ENCODE data around the gene AOPEP.
"Not testable (repeated sequence)": the region's sequence is repeated elsewhere in the genome, so short reads cannot be mapped to it uniquely, and the experiment has no call there.

The AOPEP gene

GRCh38 chr9:94965631-94966030, 239.1 kb downstream of the AOPEP start:
- DNase-seq (ENCODE audit: low spot score) = not testable (repeated sequence)

GRCh38 chr9:94966046-94966445, 239.5 kb downstream of the AOPEP start:
- DNase-seq (ENCODE audit: low spot score) = not testable (repeated sequence)

- DNase-seq (ENCODE audit: low spot score) = no peak
These were observed 241.0 kb downstream of the AOPEP start for GRCh38 chr9:94967482-94967881.

GRCh38 chr9:94971378-94972131, 245.1 kb downstream of the AOPEP start:
- DNase-seq (ENCODE audit: low spot score) = no peak

- no peak for DNase-seq (ENCODE audit: low spot score)
These were observed 247.0 kb downstream of the AOPEP start for GRCh38 chr9:94973451-94973941.

- DNase-seq (ENCODE audit: low spot score) = no peak
These were observed 247.8 kb downstream of the AOPEP start for GRCh38 chr9:94974154-94974879.

- DNase-seq (ENCODE audit: low spot score) = no peak
These were observed 249.0 kb downstream of the AOPEP start for GRCh38 chr9:94975480-94975879.

GRCh38 chr9:94976077-94976476, 249.6 kb downstream of the AOPEP start:
- DNase-seq (ENCODE audit: low spot score) = peak; percentile 23

GRCh38 chr9:94977416-94977815, 250.9 kb downstream of the AOPEP start:
- DNase-seq (ENCODE audit: low spot score) = no peak

- no peak for DNase-seq (ENCODE audit: low spot score)
These were observed 253.5 kb downstream of the AOPEP start for GRCh38 chr9:94979904-94980507.

- DNase-seq (ENCODE audit: low spot score) = no peak
These were observed 254.6 kb downstream of the AOPEP start for GRCh38 chr9:94980947-94981722.

- no peak for DNase-seq (ENCODE audit: low spot score)
These were observed 255.2 kb downstream of the AOPEP start for GRCh38 chr9:94981723-94982090.

- DNase-seq (ENCODE audit: low spot score) = no peak
These were observed 255.7 kb downstream of the AOPEP start for GRCh38 chr9:94982211-94982610.

GRCh38 chr9:94983552-94983951, 257.1 kb downstream of the AOPEP start:
- DNase-seq (ENCODE audit: low spot score) = no peak

GRCh38 chr9:94984891-94985476, 258.5 kb downstream of the AOPEP start:
- no peak for DNase-seq (ENCODE audit: low spot score)

GRCh38 chr9:94985649-94986048, 259.1 kb downstream of the AOPEP start:
- DNase-seq (ENCODE audit: low spot score) = no peak

- no peak for DNase-seq (ENCODE audit: low spot score)
These were observed 261.2 kb downstream of the AOPEP start for GRCh38 chr9:94987731-94988130.

- no peak for DNase-seq (ENCODE audit: low spot score)
These were observed 264.5 kb downstream of the AOPEP start for GRCh38 chr9:94990897-94991561.

GRCh38 chr9:94991961-94992907, 265.7 kb downstream of the AOPEP start:
- no peak for DNase-seq (ENCODE audit: low spot score)

GRCh38 chr9:94993160-94993820, 266.8 kb downstream of the AOPEP start:
- DNase-seq (ENCODE audit: low spot score) = no peak
